Osteoblast (primary cell): ENCODE results near the gene SERF2. TPM values are rescaled to one million over a fixed set of nuclear protein-coding genes. Genes with fewer than 3 reads are reported as not detected.
"Not testable (repeated sequence)": the region's sequence is repeated elsewhere in the genome, so short reads cannot be mapped to it uniquely, and the experiment has no call there.

Experiments used
- DNase-seq: peaks from one replicate; pipeline ENCODE4 v3.0.0; 2011; ENCODE audit warnings: low spot score, mixed read lengths; ENCODE audit not compliant: insufficient read length; ENCODE audit errors: missing footprints
- H2AFZ ChIP-seq: 2 replicates; pipeline ENCODE4 v1.6.0; 2011; ENCODE audit warnings: mild to moderate bottlenecking, low read length
- H3K27ac ChIP-seq: 2 replicates; pipeline ENCODE4 v1.5.1; 2011; ENCODE audit warnings: mild to moderate bottlenecking, low read depth, low read length, moderate library complexity
- H3K27me3 ChIP-seq: 2 replicates; pipeline ENCODE4 v1.6.0; 2012; ENCODE audit warnings: mild to moderate bottlenecking, control low read depth, inconsistent platforms, low read length, moderate library complexity; ENCODE audit not compliant: insufficient read depth
- H3K36me3 ChIP-seq: 2 replicates; pipeline ENCODE4 v1.5.1; 2011; ENCODE audit warnings: mild to moderate bottlenecking, low read length, control low read depth, moderate library complexity; ENCODE audit not compliant: insufficient read depth
- H3K4me1 ChIP-seq: 2 replicates; pipeline ENCODE4 v1.5.1; 2011; ENCODE audit warnings: mild to moderate bottlenecking, low read length, control low read depth, moderate library complexity; ENCODE audit not compliant: insufficient read depth
- H3K4me2 ChIP-seq: 2 replicates; pipeline ENCODE4 v1.6.0; 2011; ENCODE audit warnings: mild to moderate bottlenecking, low read length; ENCODE audit not compliant: insufficient read depth
- H3K4me3 ChIP-seq: fragments of 200-600 bp; sonication (generic); 3 replicates; pipeline ENCODE4 v1.5.1; 2012; ENCODE audit warnings: mild to moderate bottlenecking, low read length, inconsistent platforms; ENCODE audit not compliant: insufficient read depth
- H3K79me2 ChIP-seq: 2 replicates; pipeline ENCODE4 v1.6.0; 2012; ENCODE audit warnings: mild to moderate bottlenecking, low read length, control low read depth, inconsistent platforms; ENCODE audit not compliant: insufficient read depth
- H3K9me3 ChIP-seq: 2 replicates; pipeline ENCODE4 v1.5.1; 2011; ENCODE audit warnings: low read depth, low read length, control low read depth
- H4K20me1 ChIP-seq: 2 replicates; pipeline ENCODE4 v1.6.0; 2012; ENCODE audit warnings: mild to moderate bottlenecking, low read length, control low read depth; ENCODE audit not compliant: insufficient read depth
- CTCF ChIP-seq: IDR thresholded peaks from 2 replicates; pipeline ENCODE4 v1.5.1; 2011; ENCODE audit warnings: mild to moderate bottlenecking, low read depth, low read length, moderate library complexity; ENCODE audit errors: extremely low read depth
- total RNA-seq: library from RNA; depleted of rRNA; stranded (reverse); fragments of >200 nt; gene quantifications from 2 replicates; pipeline ENCODE4 v1.2.3, GENCODE V29; 2012

Gene SERF2
- total RNA-seq, 1 donor = 432 TPM

- H3K27me3 ChIP-seq = no peaks in the 10 kb centered on the region
- no peaks in the 10 kb centered on the region for H4K20me1 ChIP-seq
- peak overlapping the region; percentile 65 for H3K27ac ChIP-seq
- no peaks in the 10 kb centered on the region for H3K36me3 ChIP-seq
- H3K4me3 ChIP-seq = peak overlapping the region; percentile 92
- H2AFZ ChIP-seq = peak overlapping the region; percentile 100
- peak overlapping the region; percentile 98 for H3K4me2 ChIP-seq
- no peak for TF ChIP-seq CTCF
- H3K79me2 ChIP-seq = peaks cover 45% of the 10 kb centered on the region
- no peaks in the 10 kb centered on the region for H3K9me3 ChIP-seq
- DNase-seq = no peak
- peaks cover 21% of the 10 kb centered on the region for H3K4me1 ChIP-seq
Measured at GRCh38 chr15:43828061-43828657, 36.0 kb downstream of the SERF2 start.

DNA sequence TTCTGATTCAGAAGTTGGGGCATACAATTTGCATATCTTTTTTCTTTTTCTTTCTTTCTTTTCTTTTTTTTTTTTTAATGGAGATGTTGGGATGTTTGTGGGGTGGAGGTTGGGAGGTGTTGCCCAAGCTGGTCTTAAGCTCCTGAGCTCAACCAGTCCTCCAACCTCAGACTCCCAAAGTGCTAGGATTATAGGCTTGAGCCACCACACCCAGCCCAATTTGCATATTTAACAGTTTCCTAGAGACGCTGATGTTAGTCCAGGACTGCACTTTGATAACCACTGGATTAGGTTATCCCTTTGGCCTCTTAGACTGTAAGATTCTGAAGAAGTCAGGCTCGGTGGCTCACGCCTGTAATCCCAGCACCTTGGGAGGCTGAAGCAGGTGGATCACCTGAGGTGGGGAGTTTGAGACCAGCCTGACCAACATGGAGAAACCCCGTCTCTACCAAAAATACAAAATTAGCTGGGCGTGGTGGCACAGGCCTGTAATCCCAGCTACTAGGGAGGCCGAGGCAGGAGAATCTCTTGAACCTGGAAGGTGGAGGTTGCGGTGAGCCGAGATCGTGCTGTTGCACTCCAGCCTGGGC, 37.9 kb downstream of the SERF2 start:
- not testable (repeated sequence) for H4K20me1 ChIP-seq, H3K9me3 ChIP-seq, H3K4me3 ChIP-seq, H3K4me2 ChIP-seq, DNase-seq, H3K4me1 ChIP-seq, H3K27me3 ChIP-seq, H3K36me3 ChIP-seq, H3K27ac ChIP-seq
- Histone ChIP-seq H2AFZ (peak overlapping the region; percentile 15), H3K79me2 (peaks cover 30% of the 10 kb centered on the region)

GRCh38 chr15:43830691-43831275, 38.7 kb downstream of the SERF2 start:
- H3K27me3 ChIP-seq, H4K20me1 ChIP-seq, H2AFZ ChIP-seq, H3K36me3 ChIP-seq, H3K4me2 ChIP-seq, H3K27ac ChIP-seq, DNase-seq, H3K4me1 ChIP-seq, H3K9me3 ChIP-seq, H3K4me3 ChIP-seq: not testable (repeated sequence)
- H3K79me2 ChIP-seq = peaks cover 30% of the 10 kb centered on the region

DNA sequence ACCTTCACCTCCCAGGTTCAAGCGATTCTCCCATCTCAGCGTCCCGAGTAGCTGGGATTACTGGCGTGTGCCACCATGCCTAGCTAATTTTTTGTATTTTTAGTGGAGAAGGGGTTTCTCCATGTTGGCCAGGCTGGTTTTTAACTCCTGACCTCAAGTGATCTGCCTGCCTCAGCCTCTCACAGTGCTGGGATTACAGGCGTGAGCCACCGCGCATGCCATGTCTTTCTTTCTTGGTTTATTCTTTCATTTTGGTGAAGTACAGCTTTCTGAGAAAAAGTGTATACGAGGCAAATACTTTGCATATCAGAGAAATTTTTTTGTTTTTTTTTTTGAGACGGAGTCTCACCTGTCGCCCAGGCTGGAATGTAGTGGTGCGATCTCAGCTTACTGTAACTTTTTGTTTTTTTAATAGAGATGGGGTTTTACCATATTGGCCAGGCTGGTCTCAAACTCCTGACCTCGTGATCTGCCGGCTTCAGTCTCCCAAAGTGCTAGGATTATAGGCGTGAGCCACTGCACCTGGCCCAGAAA, 39.5 kb downstream of the SERF2 start:
- not testable (repeated sequence) for H4K20me1 ChIP-seq, H3K4me1 ChIP-seq, H3K4me2 ChIP-seq, H3K27ac ChIP-seq, DNase-seq, H3K9me3 ChIP-seq, H3K36me3 ChIP-seq, H2AFZ ChIP-seq, H3K4me3 ChIP-seq, H3K27me3 ChIP-seq
- H3K79me2 ChIP-seq = peaks cover 24% of the 10 kb centered on the region

DNA sequence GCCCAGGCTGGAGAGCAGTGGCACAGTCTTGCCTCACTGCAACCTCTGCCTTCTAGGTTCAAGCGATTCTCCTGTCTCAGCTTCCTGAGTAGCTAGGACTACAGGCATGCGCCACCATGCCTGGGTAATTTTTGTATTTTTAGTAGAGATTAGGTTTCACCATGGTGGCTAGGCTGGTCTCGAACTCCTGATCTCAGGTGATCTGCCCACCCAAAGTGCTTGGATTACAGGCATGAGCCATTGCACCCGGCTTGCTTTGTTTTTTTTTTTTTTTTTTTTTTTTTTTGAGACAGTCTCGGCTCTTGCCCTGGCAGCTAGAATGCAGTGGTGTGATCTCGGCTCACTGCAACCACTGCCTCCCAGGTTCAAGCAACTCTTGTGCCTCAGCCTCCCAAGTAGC, 40.4 kb downstream of the SERF2 start:
- H3K4me1 ChIP-seq, H2AFZ ChIP-seq, H3K27me3 ChIP-seq, H3K4me2 ChIP-seq, H3K9me3 ChIP-seq, H3K27ac ChIP-seq, H3K36me3 ChIP-seq, H4K20me1 ChIP-seq, H3K4me3 ChIP-seq, DNase-seq: not testable (repeated sequence)
- peaks cover 18% of the 10 kb centered on the region for H3K79me2 ChIP-seq
